Suprapubic skin (tissue), 4 donors: ENCODE measurements around the gene ZCCHC7. TPM values are rescaled to one million over a fixed set of nuclear protein-coding genes. Genes with fewer than 3 reads are reported as not detected.

Experiments used
- DNase-seq, 2 donors: peaks; one replicate each; pipeline ENCODE4 v3.0.0-alpha.2; 2019; ENCODE audit warnings: low spot score in 2 of 2
- H3K27ac ChIP-seq: fragments of 200-600 bp; sonication (generic); one replicate; pipeline ENCODE4 v1.5.1; 2019
- H3K27me3 ChIP-seq: fragments of 200-600 bp; sonication (generic); one replicate; pipeline ENCODE4 v1.5.1; 2019
- H3K36me3 ChIP-seq: fragments of 200-600 bp; sonication (generic); one replicate; pipeline ENCODE4 v1.5.1; 2019
- H3K4me1 ChIP-seq: fragments of 200-600 bp; sonication (generic); one replicate; pipeline ENCODE4 v1.5.1; 2019
- H3K4me3 ChIP-seq: fragments of 200-600 bp; sonication (generic); one replicate; pipeline ENCODE4 v1.5.1; 2019; ENCODE audit warnings: mild to moderate bottlenecking
- H3K9me3 ChIP-seq: fragments of 200-600 bp; sonication (generic); one replicate; pipeline ENCODE4 v1.5.1; 2019
- CTCF ChIP-seq, 2 donors: fragments of 200-600 bp in 1 of 2; fragments of 450-650 bp in 1 of 2; sonication (generic) in 1 of 2; IDR thresholded peaks; one replicate each; pipeline ENCODE4 v1.5.1; 2016 to 2019; ENCODE audit warnings: antibody characterized with exemption in 2 of 2, mild to moderate bottlenecking in 1 of 2, moderate library complexity in 1 of 2
- EP300 ChIP-seq: sonication (generic); formaldehyde crosslinking; IDR thresholded peaks from one replicate; pipeline ENCODE4 v1.6.1; 2017; ENCODE audit warnings: antibody characterized with exemption
- POLR2A ChIP-seq, 2 donors: fragments of 450-650 bp; IDR thresholded peaks; one replicate each; pipeline ENCODE4 v1.6.1; 2017; ENCODE audit warnings: antibody characterized with exemption in 2 of 2, mild to moderate bottlenecking in 2 of 2, moderate library complexity in 2 of 2
- POLR2AphosphoS5 ChIP-seq, 3 donors: sonication (generic); formaldehyde crosslinking; IDR thresholded peaks; one replicate each; pipeline ENCODE4 v1.6.1; 2017; ENCODE audit warnings: antibody characterized with exemption in 3 of 3
- WGBS: methylation state at CpG from one replicate; pipeline ENCODE4 v1.1.5; 2018; 5-methylcytosine and 5-hydroxymethylcytosine counted together
- total RNA-seq, 4 donors: library from RNA; depleted of rRNA; stranded (reverse); fragments of >200 nt; gene quantifications; one replicate each; pipeline ENCODE4 v1.1.0, GENCODE V29; 2016

Gene ZCCHC7
- total RNA-seq, 4 donors from 2014 or later = 16.3 to 37.6 (median 20.4) TPM

GRCh38 chr9:37311938-37312708 is 191.7 kb downstream of the ZCCHC7 start:
- peaks cover 9% of the 10 kb centered on the region for H3K36me3 ChIP-seq
- no peak overlapping the region for H3K4me3 ChIP-seq
- no peaks in the 10 kb centered on the region for H3K4me1 ChIP-seq
- no peaks in the 10 kb centered on the region for H3K9me3 ChIP-seq
- DNase-seq = no peak
- no peak overlapping the region for H3K27ac ChIP-seq
- TF ChIP-seq POLR2AphosphoS5 (IDR thresholded peaks at IDR 0.05) (no peak), POLR2A (IDR thresholded peaks at IDR 0.05) (no peak), EP300 (no peak), CTCF (IDR thresholded peaks at IDR 0.05) (no peak)
- no peaks in the 10 kb centered on the region for H3K27me3 ChIP-seq
- WGBS = 95% methylated on average over 3 of the region's 3 CpGs

- WGBS = 80% methylated on average over 7 of the region's 7 CpGs
- H3K4me3 ChIP-seq = no peak overlapping the region
- H3K27me3 ChIP-seq = no peaks in the 10 kb centered on the region
- no peaks in the 10 kb centered on the region for H3K9me3 ChIP-seq
- H3K36me3 ChIP-seq = peaks cover 7% of the 10 kb centered on the region
- DNase-seq = no peak
- TF ChIP-seq POLR2AphosphoS5 (IDR thresholded peaks at IDR 0.05) = no peak
- TF ChIP-seq POLR2A (IDR thresholded peaks at IDR 0.05) = no peak
- no peak for TF ChIP-seq CTCF (IDR thresholded peaks at IDR 0.05)
- no peak for TF ChIP-seq EP300
- H3K27ac ChIP-seq = no peak overlapping the region
- no peaks in the 10 kb centered on the region for H3K4me1 ChIP-seq
These were observed 203.9 kb downstream of the ZCCHC7 start for GRCh38 chr9:37324261-37324683.

GRCh38 chr9:37324691-37325490 is 204.5 kb downstream of the ZCCHC7 start:
- Histone ChIP-seq H3K4me3 (no peak overlapping the region), H3K9me3 (no peaks in the 10 kb centered on the region), H3K36me3 (peaks cover 5% of the 10 kb centered on the region), H3K27me3 (no peaks in the 10 kb centered on the region), H3K4me1 (no peaks in the 10 kb centered on the region), H3K27ac (no peak overlapping the region)
- TF ChIP-seq POLR2AphosphoS5 (IDR thresholded peaks at IDR 0.05) (no peak), EP300 (no peak)
- WGBS = 92% methylated on average over 5 of the region's 5 CpGs
- no peak for DNase-seq

- no peak overlapping the region for H3K27ac ChIP-seq
- peaks cover 2% of the 10 kb centered on the region for H3K36me3 ChIP-seq
- no peak for TF ChIP-seq POLR2AphosphoS5 (IDR thresholded peaks at IDR 0.05)
- TF ChIP-seq CTCF (IDR thresholded peaks at IDR 0.05) = no peak
- TF ChIP-seq EP300 = no peak
- no peak for TF ChIP-seq POLR2A (IDR thresholded peaks at IDR 0.05)
- no peak for DNase-seq
- WGBS = 78% methylated on average over 2 of the region's 2 CpGs
- H3K9me3 ChIP-seq = no peaks in the 10 kb centered on the region
- no peaks in the 10 kb centered on the region for H3K27me3 ChIP-seq
- H3K4me3 ChIP-seq = no peak overlapping the region
- H3K4me1 ChIP-seq = no peaks in the 10 kb centered on the region
These were observed 205.4 kb downstream of the ZCCHC7 start for GRCh38 chr9:37325778-37326177.

- DNase-seq = no peak
- 97% methylated on average over 4 of the region's 4 CpGs for WGBS
- Histone ChIP-seq H3K27ac (no peak overlapping the region), H3K4me1 (no peaks in the 10 kb centered on the region), H3K27me3 (no peaks in the 10 kb centered on the region), H3K4me3 (no peak overlapping the region), H3K36me3 (no peaks in the 10 kb centered on the region), H3K9me3 (no peaks in the 10 kb centered on the region)
- TF ChIP-seq POLR2A (IDR thresholded peaks at IDR 0.05) (no peak), CTCF (IDR thresholded peaks at IDR 0.05) (no peak), EP300 (no peak), POLR2AphosphoS5 (IDR thresholded peaks at IDR 0.05) (no peak)
These were observed 207.2 kb downstream of the ZCCHC7 start for GRCh38 chr9:37327553-37327952.
